ENCODE results near the gene TAB3.

Gene TAB3

DNA sequence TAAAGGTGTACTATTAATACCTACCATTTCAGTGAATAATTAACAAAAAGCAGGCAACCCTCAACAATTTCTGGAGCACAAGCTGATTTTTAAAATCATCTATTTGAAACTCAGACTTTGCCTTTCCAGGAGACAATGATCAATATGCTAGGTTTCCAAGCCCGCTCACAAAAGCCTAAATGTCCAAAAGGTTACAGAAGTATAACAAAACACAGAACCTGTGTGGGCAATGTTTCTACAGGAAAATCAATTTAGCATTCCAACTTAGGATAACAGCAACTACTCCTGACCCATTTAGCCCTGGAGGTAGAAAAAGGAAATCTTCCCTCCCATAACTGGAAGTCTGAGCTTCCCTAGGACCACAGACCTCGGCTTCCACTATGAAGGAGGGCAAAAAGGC, 3.9 kb downstream of the TAB3 start:
- DNase-seq, result no peak

DNA sequence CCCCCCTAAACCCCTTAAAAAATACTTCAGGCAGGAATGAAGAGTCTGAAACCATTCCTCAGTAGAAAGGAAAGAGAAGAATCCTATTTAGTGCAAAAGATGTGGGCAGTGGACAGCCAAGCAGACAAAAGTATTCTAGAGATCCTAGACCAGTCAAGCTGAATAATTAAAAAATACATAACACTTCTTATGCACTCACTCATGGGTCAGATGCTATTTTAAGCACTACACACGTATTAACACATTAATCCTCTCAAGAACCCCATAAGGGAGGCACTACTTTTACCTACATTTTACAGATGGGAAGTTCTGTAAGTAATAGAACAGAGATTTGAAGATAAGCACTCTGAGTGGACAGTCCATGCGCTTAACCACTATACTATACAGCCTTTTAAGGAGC, 5.9 kb downstream of the TAB3 start:
- no peak for DNase-seq

DNA sequence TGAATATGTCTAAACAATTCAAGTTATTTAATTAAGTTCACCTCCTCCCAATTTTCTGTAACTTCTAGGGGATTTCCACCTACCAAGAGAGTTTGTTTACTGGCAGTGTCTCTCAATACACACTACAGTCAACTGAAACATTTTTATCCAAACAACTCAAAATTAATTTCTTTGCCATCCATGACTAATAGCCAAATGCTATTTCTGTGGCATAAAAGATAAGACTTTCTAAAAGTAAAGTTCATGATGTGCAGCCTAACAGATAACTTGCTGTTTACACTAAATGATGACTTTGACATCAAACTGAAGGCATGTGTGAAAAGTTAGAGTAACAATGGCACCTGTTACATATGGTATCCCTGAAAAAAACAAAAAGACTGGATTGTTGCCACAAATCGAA, 7.3 kb downstream of the TAB3 start:
- DNase-seq, result no peak

DNA sequence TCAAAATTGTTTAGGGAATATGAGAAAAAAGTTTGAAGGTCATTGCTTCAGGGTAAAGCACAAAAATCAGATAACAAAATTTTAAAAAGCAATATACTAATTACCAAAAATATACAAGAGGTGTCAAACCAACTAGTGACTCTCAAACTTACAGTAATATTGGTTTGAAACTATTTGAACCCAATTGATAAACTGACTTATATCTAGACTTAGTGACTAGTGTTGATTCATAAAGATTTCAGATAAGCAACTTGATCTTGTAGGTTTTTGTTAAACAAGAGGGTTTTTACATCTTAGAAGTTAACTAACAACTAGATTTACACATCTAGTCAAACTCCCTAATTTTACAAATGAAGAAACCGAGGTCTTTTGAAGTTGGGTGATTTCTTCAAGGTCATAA, 7.7 kb downstream of the TAB3 start:
- no peak for DNase-seq

DNA sequence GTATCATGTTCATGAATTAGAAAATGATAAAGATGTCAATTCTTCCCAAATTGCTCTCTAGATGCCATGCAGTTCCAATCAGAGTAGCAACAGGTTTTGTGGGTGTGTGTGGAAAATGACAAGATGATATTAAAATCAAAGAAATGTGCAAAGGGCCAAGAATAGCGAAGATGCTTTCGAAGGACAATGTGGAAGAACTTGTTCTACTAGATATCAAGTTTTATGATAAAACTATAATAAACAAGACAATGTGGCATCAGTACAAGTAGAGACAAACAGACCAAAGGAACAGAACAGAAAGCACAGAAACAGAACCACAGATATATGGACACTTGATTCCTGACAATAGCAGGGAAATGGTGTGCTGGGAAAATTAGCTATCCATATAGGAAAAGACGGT, 9.0 kb downstream of the TAB3 start:
- DNase-seq, result no peak

DNA sequence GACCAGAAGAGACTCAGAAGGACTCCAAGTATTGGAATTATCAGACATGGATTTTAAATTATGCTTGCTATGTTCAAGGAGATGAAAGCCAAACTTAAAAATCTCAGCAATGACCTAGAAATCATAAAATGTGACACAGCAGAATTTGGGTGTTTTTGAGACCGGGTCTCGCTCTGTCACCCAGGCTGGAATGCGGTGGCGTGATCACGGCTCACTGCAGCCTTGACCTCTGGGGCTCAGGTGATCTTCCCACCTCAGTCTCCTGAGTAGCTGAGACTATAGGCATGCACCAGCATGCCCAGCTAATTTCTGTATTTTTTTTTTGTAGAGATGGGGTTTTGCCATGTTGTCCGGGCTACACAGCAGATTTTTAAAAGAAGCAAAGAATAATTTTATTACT, 12.7 kb downstream of the TAB3 start:
- peak; percentile 3 for DNase-seq

DNA sequence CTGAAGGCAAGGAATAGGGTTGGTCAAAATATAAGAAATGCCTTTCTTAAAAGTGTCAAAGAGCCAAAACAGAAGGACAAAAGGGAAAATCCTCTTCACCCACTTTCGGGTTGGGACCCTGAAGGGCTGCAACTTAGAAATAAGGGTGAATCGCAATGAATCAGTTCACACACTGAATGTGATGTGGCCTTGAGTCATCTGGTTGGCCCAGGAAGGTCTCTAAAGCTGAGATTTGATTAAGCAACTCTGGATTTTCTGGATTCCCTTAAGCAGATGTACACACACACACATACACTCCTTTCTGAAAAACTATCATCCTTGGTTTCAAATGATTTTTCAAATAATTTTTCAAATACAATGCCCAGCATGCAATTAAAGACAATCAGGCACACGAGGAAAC, 13.1 kb downstream of the TAB3 start:
- DNase-seq, result peak; percentile 71

DNA sequence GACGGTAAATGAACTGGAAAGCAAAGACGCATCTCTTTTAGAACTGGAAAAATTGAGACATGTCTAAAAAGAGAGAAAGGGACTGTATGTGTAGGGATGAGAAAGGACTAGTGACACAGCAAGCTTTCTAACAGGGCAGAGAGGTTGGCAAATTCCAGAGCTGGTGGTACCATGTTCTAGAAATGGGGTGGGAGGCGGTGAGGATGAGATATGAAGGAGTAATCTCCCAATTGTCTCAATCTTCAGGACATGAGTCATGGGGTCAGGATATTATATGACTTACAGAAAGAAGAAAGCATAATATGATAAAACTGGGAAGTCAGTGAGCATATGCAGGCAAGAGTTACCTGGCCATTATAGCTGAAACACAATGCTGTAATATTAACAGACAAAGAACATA, 14.2 kb downstream of the TAB3 start:
- no peak for DNase-seq

DNA sequence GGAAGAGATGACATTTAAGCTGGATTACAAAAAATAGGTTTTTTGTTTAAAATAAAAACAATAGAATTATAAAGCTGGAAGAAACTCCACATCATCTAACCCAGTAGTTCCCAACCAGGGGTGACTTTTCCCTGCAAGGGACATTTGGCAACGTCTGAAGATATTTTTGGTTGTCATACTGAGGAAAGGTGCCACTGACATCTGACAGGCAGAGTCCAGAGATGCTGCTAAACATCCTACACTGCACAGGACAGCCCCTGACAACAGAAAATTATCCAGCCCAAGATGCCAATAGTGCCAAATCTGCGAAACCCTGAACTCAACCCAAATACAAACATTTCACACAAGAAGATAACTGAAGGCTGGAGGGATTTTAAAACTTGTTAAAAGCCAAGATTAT, 18.5 kb downstream of the TAB3 start:
- DNase-seq, result no peak

DNA sequence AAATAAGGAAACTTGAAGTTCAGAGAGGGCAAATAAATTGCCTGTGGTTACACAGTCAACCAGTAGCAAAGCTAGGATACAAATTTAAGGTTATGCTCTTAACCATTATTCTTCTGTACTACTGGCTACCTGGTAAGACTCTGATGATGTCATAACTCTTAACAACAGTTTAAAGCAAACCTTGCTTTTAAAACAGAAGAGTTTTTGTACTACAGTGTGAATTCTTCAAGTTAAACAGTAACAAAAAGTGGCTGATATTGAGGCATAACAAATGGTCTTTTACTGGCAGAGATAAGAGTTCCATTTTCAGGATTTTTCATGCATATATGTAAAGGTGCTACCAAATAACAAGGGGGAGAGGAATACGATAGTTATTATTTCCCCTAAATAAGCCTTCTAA, 23.4 kb downstream of the TAB3 start:
- DNase-seq, result no peak

DNA sequence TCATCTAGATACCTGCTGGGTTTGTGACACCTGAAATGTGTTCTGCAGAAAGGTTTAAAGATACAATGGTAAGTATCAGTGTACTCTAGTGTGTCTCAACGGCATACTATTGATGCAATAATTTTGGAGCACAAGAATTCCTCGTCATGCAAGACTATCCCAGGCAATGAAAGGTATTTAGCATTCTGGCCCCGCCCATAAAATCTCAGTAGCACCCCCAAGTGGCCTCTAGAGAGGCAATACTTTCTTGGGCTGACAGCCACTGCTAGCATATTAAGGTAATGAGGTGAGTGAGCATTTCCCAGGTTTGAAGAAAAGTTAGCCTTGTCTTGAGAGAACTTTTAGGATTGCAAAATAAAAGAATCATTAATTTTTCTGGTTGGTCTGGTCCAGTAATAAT, 24.0 kb downstream of the TAB3 start:
- DNase-seq, result peak; percentile 1

DNA sequence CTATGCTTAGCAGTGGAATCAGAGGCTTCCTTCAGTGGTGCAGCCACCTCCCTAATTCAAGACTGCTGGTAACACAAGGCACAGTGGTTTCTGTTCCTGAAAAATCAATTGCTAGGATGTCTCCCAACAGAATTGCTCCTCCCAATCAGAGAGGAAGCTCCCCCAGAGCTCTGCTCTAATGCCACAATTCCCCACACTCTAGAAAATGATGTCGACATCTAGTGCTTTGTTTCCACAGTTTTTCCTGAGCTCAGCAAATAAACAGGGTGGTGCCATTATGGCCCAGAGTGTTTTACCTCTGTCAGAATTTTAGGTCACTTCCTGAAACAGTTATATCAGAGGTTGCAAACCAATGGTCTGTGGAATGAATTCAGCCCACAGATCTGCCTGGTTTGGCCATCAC, 24.7 kb downstream of the TAB3 start:
- no peak for DNase-seq

DNA sequence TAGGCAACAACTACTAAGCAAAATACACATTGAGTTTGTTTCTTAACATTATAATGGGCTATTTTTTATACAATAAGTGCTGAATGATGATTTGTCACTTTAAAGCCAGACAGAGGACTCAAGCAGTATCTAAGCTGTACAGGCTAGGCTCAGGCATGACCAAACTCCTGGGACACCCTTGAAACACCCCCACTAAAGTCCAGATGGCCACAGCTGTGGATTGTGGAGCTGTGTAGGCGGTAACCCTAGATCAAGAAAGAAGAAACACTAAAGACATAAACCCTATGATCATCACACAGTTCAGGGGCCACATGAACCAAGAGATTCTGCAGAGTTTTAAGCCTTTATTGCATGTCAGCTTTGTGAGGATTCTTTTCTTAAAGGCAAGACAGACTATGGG, 25.1 kb downstream of the TAB3 start:
- no peak for DNase-seq

DNA sequence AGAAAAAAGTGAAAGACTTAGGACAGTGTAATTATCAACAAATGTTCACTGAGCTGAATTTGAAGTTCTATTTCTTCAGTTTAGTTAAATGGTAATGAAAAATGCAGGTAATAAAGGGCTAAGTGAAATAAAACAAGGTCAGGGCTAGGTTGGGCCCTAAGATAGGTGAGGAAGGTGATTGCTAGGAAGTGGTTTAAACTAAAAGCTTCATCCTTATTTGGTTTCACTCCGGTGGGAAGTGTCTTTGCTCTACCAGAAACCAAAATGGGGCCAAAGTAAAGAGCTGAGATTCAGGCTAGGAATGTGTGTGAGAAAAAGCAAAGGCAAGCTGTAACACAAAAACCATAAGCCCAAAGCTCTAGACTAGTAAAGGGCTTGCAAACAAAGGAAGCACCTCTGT, 31.0 kb downstream of the TAB3 start:
- no peak for DNase-seq

DNA sequence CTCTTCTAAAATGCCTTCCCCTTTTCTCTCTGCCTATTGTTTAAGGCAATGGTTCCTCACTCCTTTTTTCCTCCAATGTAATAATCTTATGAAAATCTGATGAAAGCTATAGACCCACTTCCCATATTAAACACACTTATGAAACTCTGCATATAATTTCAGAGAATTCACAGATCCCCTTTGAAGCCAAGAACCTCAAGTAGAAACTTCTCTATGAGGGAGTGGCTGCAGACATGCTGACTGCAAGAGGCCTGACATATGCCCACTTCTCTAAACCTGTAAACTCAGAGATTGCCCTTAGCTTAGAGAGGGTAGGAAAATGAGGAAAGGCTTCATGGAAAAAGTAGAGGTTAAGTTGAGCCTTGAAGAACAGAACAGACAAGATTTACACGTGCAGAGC, 37.6 kb downstream of the TAB3 start:
- no peak for DNase-seq

DNA sequence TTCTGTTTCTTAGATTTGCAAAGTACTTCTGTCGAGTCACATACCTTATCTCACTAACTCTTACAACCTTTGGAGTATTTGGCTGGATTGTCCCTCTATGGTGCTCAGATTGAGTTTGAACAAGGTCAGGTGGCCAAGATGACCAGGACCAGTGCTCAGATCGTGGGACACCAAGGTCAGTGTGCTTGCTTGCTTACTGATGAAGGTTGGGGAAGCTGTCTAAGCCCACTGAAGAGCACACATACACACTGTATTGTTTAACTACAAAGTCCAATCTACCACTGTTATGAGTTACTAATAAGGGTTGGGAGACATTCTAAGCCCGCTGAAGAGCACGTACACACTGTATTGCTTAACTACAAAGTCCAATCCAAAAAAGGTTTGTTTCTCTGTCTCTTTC, 53.7 kb downstream of the TAB3 start:
- no peak for DNase-seq

DNA sequence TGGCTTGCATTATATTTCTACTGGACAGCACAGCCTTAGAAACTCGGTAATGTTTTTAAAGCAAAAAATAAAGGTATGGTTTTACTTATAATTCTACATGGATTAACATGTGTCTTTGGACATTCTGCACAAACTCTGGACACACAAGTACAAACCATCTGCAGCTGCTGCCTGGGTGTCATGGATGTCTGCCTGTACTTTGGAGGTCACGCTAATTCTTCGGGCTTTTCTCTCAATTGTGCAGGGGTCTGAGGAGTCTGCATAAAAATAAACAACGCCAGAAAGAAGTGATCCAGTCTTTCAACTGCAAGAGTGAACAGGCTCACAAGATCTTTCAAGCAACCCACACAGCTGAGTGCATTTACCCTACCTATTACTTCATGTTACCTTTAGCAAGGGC, 55.2 kb downstream of the TAB3 start:
- no peak for DNase-seq

DNA sequence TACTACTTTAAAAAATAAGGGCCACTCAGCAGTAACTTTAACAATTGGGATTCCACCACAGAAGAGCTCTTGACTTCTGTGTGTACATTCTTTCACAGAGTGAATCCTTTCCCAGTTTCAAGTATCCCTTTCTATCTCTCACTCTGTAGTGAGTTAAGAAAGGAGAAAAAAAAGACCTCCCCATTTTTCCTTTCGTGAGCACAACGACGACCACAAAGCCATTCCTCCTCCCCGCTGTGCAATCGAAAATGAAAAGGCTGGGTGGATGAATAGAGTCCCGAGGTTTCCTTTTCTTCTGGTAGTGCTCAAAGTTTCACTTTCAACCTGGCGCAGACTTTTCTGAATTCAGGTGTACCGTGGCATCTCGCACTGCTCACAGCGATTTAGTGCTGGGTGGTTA, 58.0 kb downstream of the TAB3 start:
- no peak for DNase-seq

DNA sequence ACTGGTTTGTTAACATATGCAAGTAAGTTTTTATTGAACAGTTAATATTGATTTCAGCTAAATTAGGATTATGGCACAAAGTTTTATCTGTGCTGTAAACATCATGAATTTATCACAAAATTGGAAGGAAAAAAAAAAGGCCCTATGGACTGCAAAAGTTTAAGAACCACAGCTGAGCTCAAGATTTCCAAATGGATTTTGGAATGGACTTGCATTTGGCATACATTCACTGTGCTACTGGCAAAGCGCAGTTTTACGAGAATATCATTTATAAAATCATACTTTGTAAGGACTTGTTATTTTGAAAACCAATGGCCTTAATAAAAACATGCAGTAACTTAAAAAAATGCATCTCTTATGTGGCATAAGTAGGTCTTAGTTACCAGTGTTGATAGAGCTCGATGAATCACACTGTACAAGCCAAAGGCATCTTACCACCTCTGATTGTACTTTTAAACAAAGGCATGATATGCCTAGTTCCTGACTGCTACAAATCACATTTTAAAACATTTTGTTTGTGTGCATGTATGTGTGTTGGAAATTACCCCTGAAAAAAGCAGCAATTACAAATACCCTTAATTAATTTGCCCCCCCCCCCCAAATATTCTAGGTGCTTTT, 58.6 kb downstream of the TAB3 start:
- DNase-seq, result no peak

DNA sequence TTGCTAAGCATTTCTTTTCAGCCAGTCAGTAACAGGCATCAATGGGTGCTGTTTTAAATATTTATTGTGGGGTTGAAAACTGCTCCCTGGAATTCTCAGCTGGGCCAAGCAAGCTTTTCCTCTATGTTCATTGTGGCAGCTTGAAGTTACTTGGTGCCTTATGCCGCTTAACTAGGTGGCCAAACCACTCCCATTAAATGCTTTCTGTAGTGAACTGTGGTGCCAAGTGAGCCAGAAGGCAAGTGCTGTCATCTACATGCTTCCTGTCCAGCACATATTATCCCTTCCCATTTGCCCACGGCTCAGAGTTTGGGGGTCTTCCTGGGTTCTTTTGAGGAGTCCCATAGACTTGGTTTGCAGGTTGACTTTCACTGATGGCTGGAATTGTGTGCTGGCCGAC, 64.8 kb downstream of the TAB3 start:
- DNase-seq, result no peak

DNA sequence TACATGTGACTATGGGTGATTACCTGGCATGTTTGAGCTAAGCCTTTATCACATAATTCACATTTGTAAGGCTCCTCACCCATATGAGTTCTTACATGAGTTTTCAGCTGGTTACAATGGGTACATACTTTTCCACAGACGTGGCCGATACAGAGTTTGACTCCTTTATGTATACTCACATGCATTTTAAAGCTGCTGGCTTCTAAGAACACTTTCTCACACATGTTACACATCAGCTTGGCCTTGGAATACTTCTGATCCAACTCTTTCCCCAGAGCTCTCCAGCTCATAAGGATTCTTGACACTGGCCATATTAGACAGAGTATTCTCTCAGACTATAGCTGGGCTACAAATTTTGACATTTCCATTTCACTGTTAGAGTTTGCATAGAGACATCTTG, 66.3 kb downstream of the TAB3 start:
- peak; percentile 0 for DNase-seq

DNA sequence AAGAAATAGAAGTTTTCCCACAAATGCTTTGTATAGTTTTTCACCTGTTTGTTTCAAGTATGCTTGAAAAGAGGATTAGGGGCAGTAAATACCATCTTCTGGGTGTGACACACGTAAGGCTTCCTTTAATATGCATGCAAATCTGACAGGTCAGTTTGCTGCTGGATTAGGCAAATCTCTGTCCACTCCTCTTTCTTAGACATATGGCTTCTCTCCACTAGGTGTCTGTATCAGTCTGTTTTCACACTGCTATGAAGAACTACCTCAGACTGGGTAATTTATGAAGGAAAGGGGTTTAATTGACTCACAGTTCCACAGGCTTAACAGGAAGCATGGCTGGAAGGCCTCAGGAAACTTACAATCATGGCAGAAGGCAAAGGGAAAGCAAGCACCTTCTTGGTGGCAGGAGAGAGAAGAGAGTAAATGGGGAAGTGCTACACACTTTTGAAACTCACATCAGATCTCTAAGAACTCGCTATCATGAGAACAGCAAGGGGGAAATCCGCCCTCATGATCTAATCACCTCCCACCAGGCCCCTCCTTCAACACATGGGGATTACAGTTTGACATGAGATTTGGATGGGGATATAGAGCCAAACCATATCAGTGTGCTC, 66.9 kb downstream of the TAB3 start:
- DNase-seq, result no peak

DNA sequence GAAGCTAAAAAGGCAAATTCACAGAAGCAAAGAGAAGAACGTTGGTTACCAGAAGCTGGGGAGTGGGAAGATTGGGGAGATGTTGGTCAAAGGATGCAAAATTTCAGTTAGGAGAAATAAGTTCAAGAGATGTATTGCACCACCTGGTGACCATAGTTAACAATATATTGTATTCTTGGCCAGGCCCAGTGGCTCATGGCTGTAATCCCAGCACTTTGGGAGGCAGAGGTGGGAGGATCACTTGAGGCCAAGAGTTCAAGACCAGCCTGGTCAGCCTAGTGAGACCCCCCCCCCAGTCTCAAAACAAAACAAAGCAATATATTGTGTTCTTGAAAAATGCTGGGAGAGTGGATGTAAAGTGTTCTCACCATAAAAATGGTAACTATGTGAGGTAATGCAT, 67.9 kb downstream of the TAB3 start:
- DNase-seq, result no peak

DNA sequence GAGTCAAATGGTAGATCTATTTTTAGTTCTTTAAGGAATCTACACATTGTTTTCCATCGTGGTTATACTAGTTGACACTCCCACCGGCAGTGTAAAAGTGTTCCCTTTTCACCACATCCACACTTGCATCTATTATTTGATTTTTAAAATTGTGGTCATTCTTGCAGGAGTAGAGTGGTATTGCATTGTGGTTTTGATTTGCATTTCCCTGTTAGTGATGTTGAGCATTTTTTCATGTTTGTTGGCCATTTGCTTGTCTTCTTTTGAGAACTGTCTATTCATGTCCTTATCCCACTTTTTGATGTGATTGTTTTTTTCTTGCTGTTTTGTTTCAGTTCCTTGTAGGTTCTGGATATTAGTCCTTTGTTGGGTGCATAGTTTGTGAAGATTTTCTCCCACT, 70.0 kb downstream of the TAB3 start:
- no peak for DNase-seq

DNA sequence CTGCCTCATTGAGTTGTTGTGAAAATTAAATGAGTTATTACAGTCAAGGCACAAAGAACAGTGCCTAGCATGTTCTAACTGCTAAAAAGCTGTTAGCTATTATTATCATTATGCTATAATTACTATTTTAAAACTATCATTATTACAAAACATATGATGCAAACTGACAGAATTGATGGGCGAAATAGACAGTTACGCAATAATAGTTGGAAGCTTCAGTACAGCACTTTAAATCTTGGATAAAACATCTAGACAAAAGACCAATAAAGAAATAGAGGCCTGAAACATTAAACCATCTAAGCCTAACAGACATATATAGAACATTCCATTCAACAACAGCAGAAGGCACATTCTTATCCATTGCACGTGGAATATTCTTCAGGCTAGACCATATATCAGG, 73.0 kb downstream of the TAB3 start:
- DNase-seq, result no peak
